ENCODE measurements around the gene ZSCAN30.
A peak's percentile ranks its signal among the peaks of the same experiment; 100 is the strongest.

ZSCAN30 gene

DNA sequence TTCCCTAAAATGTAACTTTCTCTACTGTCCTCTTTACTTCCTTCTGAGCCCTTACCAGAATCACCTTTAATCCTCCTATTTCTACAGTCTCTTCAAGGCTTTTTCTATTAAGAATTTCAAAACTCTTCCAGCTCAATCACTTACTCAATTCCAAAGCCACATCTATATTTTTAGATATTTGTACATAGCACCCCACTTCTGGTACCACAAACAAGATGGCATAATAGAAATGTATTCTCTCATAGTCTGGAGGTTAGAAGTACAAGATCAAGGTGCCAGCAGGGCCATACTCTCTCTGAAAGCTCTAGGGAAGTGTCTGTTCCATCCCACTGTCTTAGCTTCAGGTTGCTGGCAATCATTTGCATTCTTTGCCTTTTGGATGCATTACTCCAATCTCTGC, 11.1 kb downstream of the ZSCAN30 start:
- DNase-seq (ENCODE audit: low read depth), result no peak

DNA sequence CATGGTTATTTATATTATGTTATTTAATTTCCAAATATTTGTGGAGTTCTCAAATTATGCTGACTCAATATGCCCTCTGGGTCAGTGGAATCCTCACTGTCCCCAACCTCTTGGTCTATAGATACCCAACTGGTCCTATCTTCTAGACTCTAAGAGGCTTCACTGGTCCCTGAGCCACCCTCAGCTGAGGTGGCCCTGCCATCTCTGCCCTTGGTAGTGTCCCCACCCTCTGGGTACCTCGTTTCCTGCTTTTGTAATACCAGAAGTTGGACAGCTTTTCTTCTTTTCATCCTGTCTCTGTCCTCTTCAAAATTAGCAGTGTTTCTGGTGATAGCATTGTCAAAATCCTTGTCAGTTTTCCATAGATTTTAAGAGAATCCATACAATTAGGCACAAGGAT, 11.9 kb downstream of the ZSCAN30 start:
- no peak for DNase-seq (ENCODE audit: low read depth)

DNA sequence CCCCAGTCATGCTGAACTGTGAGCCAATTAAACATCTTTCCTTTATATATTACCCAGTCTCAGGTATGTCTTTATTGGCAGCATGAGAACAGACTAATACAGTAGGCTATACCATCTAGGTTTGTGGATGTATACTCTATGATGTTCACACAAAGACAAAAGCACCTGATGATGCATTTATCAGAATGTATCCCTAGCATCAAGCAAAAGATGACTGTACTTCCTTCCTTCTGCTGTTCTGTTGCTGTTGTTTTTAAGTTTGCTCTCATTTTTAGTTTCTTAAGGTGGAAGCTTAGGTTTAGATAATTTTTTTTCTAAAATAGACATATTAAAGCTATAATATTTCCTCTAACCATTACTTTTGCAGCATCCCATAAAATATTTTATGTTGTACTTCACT, 12.4 kb downstream of the ZSCAN30 start:
- no peak for DNase-seq (ENCODE audit: low read depth)

DNA sequence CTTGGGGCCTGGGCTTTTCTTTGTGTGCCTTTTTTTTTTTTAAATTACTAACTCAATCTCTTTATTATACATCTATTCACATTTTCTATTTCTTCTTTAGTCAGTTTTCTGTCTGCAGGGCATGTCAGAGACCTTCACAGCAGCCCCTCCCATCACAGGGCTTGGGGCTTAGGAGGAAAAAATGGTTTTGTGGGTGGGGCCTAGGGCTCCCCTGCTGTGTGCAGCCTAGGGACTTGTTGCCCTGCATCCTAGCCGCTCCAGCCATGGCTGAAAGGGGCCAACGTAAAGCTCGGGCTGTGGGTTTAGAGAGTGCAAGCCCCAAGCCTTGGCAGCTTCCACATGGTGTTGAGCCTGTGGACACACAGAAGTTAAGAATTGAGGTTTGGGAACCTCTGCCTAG, 13.8 kb downstream of the ZSCAN30 start:
- DNase-seq (ENCODE audit: low read depth), result no peak

DNA sequence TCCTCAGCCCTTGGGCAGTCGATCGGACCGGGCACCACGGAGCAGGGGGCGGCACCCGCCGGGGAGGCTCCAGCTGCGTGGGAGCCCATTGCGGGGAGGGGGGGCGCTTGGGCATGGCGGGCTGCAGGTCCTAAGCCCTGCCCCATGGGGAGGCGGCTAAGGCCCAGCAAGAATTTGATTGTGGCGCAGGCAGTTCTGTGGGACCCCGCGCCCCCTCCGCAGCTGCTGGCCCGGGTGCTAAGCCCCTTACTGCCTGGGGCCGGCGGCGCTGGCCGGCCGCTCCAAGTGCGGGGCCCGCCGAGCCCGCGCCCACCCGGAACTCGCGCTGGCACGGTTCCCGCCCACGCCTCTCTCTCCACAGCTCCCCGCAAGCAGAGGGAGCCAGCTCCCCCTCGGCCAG, 18.4 kb downstream of the ZSCAN30 start:
- no peak for DNase-seq (ENCODE audit: low read depth)

DNA sequence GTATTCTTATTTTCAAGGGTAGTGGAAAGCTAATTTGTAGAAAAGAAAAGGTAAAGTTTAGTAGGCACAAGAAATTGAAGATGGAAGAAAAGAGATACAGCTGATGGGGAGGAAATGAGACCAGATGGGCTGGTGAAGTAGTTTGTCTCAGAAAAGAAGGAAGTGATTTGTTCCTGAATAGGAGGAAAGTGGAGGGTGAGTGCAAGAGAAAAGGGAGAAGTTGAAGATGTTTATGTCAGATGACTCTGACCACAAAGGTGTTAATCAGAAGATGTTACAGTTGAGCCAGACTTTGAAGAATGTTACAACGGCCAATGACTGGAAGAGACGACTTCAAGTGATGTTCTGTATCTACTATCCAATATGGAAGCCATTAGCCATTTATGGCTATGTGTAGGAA, 21.2 kb downstream of the ZSCAN30 start:
- no peak for DNase-seq (ENCODE audit: low read depth)

DNA sequence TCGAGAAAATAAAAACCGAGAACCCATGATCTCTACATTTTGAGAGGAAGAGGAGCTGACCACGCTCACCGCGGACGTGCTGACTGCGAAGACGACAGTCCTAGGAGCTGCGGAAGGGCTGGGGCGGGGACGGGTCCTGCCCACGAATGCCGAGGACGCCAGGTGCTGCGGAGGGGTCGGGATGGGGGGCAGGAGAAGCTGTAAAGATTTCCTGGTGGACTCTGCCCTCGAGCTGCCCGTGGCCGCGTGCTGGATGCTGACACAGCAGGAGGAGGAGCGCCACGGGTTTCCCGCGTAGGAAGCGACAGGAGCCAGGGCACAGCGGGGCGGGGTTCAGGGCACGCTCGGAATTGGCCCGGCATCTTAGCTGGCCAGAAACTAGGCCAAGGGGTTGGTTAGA, 22.2 kb downstream of the ZSCAN30 start:
- no peak for DNase-seq (ENCODE audit: low read depth)

DNA sequence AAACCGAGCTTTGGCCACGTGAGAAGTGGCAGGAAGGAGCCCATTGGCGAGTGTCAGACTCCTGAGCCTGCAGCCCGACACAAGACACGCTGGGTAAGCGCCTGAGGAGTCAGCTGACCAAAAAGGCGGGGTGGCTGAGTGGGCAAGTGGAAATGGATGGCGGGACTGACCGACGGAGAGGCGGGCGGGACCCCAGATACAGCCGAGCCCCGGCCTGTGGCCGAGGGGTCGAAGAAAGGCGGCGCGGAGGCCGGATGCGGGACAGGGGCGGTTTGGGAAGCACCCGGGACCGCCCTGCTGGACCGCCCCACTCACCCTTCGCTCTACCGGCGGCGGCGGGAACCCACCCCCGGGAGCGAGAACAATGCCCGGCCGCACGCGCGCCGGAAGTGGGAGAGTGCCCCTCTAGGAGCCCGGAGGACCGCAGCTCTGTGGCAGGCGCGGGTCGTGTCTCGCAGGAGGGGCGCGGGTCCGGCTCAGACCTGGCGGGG, 22.8 kb downstream of the ZSCAN30 start:
- peak; percentile 38 for DNase-seq (ENCODE audit: low read depth)

DNA sequence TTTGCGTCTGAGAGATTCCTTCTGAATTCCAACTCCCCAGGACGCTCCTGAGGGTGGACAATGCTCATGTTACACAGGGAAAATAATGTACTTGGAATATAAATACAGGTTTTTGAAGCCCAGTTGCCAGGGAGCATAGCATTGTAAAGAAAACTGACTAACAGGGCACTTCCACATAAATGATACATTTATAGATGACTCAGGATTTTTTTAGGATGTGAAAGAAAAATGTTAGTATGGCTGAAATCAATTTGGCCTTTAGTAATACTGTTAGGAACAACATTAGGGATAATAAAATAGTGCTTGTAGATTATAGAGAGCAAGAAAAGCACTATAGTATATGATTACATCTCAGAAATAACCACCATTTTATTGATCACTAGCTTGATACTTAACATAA, 25.6 kb downstream of the ZSCAN30 start:
- no peak for DNase-seq (ENCODE audit: low read depth)

DNA sequence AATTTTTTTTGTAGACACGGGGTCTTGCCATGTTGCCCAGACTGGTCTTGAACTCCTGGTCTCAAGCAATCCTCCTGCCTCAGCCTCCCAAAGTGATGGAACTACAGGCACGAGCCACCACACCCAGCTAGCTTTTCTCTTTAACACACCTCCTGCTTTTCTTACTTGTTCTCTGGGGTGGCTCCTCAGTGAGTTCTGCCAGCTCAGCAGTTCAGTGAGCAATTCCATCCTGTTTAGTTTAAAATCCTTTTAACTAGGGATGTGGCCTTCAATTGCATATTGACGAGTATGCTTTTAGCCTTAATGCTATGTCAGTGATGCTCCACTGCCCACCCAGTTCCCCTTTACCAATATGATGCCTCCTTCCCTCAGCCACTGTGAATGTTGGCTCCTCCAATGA, 33.1 kb downstream of the ZSCAN30 start:
- DNase-seq (ENCODE audit: low read depth), result no peak

DNA sequence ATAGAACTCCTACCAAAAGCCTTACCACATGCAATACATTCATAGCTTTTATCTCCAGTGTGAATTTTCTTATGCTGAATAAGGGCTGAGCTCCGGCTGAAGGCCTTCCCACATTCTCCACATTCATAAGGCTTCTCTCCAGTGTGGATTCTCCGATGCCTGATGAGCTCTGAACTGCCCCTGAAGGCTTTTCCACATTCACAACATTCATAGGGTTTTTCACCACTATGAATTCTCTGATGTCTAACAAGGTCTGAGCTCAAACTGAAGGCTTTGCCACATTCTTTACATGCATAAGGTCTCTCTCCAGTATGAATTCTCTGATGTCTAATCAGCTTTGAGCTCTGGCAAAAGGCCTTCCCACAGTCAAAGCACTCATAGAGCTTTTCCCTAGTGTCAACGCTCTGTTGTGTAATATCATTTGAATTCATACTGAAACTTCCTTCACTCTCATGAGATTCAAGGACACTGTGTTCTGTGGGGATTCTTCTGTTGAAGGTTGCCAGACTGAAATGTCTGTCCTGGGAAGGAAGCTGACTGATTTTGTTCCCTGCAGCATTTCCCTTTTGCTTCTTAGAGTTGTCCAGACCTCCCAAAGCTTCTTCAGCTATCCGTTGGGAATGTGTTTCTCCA, 36.3 kb downstream of the ZSCAN30 start:
- DNase-seq (ENCODE audit: low read depth), result no peak

DNA sequence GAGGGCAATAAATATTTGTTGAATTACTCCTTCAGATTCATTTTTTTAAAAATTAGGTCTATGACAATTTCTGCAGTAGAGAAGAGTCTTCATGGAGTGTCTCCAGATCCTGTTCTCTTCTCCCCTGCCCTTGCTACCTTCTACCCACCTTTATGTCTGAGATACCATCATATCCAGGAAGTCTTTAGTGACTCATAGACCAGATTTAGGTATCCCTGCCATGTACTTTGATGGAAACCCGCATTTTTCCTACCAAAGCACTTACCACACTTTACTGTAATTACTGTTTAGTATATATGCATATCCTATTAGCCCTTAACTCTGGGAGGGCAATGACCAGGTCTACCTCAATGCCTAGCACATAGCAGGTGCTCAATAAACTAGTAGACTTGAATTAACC, 37.6 kb downstream of the ZSCAN30 start:
- DNase-seq (ENCODE audit: low read depth), result no peak

DNA sequence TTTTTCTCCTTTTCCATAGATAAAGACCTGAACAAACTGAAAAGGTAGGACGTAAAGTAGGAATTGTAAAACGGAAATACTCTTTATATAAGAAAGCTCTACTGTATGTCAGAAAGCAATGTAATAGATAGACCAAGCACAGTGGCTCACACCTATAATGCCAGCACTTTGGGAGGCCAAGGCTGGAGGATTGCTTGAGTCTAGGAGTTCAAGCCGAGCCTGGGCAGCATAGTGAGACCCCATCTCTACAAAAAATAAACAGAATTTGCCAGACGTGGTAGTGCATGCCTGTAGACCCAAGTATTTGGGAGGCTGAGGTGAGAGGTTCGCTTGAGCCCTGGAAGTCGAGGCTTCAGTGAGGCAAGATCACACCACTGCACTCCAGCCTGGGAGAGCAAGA, 41.6 kb downstream of the ZSCAN30 start:
- DNase-seq (ENCODE audit: low read depth), result no peak

DNA sequence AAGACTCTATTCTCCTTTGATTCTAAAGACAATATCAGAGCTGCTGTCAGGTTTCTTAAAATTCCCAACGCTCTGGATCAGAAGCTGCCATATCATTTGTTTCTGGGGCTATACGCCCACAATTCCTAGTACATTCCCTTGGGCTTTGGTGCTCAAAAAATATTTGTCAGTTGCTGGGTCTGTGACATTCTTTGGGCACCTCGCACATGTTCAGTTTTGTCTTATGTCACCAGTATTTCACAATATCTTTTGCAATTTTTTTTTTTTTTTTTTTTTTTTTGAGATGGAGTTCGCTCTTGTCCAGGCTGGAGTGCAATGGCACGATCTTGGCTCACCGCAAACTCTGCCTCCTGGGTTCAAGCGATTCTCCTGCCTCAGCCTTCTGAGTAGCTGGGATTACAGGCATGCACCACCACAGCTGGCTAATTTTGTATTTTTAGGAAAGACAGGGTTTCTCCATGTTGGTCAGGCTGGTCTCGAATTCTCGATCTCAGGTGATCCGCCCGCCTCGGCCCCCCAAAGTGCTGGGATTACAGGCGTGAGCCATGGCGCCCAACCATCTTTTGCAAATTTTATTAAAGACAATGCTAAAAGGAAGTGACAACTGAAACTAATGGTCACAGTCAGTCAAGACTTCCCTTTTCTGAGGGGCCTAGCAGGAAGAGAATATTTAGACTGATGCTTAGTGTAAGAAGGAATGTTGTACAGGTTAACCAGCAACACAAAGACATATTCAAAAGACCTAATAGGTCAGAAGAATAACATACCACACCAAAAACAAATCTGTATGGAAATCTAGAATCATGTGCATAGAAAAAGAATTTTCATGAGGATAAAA, 42.4 kb downstream of the ZSCAN30 start:
- DNase-seq (ENCODE audit: low read depth), result no peak

DNA sequence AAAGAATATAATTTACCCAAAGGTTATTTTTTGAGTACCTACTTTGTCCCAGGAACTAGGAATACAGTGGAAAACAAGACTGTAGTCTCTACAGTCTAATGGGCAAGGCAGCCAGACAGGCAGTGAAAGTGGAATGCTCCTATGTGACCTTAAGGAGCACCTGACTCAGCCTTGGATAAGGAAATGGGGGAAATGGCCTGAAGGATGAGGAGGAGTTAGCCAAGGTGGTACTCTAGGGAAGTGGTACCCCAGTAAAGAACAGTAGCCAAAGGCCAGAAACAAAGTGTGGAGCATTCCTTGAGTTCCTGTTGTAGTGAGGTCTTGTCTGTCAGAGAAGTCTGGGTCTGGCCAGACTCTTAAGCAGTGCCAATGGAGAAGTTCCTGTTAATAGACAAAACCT, 43.2 kb downstream of the ZSCAN30 start:
- DNase-seq (ENCODE audit: low read depth), result no peak

DNA sequence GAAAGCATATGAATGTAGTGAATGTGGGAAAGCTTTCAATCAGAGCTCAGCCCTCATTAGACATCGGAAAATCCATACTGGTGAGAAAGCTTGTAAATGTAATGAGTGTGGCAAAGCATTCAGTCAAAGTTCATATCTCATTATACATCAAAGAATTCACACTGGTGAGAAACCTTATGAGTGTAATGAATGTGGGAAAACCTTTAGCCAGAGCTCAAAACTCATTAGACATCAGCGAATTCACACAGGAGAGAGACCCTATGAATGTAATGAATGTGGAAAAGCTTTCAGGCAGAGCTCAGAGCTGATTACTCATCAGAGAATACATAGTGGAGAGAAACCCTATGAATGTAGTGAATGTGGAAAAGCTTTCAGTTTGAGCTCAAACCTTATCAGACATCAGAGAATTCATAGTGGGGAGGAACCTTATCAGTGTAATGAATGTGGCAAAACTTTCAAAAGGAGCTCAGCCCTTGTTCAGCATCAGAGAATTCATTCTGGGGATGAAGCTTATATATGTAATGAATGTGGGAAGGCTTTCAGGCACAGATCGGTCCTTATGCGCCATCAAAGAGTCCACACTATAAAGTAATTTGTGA, 44.2 kb downstream of the ZSCAN30 start:
- no peak for DNase-seq (ENCODE audit: low read depth)

DNA sequence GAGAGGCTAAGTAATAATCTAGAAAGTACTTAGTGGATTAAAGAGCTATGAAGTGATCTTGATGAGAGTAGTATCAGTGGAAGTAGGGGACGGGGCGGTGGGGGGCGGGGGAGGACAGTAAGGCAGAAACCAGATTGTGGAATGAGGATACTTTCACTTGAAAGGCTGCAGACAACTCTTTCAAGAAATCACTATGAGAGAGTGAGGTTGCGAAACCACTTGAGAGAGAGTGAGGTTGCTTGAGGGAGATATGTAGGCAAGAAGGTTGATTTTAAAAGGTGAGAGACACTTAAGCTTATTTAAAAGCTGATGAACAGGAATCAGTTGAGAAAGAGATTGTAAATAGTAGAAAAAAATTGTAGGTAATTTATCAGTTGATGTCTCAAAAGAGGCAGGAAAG, 45.4 kb downstream of the ZSCAN30 start:
- no peak for DNase-seq (ENCODE audit: low read depth)

DNA sequence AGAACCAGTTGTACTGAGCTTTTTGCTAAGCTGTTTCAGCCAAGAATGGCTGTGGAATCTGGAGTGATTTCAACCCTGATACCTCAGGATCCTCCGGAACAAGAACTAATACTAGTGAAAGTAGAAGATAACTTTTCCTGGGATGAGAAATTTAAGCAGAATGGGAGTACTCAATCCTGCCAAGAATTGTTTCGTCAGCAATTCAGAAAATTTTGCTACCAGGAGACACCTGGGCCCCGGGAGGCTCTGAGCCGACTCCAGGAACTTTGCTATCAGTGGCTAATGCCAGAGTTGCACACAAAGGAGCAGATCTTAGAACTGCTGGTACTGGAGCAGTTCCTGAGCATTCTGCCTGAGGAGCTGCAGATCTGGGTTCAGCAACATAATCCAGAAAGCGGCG, 47.6 kb downstream of the ZSCAN30 start:
- DNase-seq (ENCODE audit: low read depth), result no peak

DNA sequence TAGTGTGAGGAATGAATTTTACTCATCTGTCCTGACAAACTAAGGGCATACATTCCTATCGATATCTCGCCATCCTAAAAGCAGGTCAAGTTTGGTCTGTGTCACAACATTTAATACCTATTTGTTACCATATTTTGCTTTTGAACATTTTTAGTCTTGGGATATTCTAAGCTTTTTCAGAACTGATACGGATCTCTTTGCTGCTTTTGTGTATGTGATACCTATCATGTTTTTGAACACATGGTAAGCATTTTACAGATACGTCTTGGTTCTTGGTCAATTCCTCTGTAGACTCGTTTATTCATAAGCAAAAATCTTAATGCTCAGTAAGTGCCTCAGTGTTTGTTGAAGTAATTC, 48.6 kb downstream of the ZSCAN30 start:
- DNase-seq (ENCODE audit: low read depth), result no peak

DNA sequence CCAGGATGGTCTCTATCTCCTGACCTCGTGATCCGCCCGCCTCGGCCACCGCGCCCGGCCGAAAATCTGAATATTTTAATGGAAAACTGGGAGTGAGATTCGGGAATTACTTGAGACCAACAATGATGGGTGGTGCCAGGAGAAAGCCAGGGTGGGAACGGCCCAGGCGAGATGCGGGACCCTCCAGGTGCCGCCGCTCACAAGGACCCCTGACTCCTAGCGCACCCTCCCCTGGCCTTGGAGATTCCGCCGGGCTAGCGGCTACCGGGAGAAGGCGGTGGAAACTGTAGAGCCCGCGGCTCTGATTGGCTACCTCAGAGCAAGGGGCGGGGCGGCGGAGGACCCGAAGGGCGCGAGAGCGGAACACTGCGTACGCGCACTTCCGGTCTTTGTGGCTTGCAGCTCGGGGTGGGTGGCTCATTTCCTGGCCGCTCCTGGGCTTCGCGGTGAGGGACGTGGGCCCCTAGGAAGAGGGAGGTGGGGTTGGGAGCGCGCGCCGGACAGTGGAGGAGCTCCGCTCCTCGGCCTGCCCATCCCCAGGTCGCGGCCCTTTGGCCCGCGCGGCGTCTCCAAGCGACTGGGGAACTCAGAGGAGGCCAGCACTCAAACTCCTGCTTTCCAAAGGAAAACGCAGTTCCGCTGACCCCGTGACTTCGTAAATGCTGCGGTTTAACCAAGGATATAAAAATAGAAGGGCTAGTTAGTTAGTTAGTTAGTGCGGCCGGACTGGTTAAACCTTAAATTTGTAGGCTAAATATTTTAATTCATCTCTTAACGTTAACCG, 49.2 kb downstream of the ZSCAN30 start, which contains the start of gene ZNF397:
ZNF397 (plus strand) TSS at position 371 of the 784 bp plus-strand sequence. CDS start 1,437 bp downstream, outside the sequence.
- DNase-seq (ENCODE audit: low read depth), result peak; percentile 95

DNA sequence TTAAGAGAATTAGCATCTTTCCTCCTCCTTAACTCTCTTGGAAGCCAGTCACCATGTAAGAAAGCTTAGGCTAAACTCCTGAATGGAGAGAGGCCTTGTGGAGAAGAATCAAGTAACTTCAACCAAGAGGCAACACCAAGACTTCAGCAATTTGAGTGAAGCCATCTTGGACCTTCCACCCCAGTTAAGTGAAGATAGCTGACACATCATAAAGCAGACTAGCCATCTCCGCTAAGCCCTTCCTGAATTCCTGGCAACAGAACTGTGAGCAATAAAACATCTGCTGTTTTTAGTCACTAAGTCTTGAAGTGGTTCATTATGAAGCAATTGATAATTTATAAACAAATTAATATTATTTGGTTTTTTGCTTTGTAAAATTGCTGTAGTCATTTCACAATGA, 50.7 kb downstream of the ZSCAN30 start:
- DNase-seq (ENCODE audit: low read depth), result no peak

DNA sequence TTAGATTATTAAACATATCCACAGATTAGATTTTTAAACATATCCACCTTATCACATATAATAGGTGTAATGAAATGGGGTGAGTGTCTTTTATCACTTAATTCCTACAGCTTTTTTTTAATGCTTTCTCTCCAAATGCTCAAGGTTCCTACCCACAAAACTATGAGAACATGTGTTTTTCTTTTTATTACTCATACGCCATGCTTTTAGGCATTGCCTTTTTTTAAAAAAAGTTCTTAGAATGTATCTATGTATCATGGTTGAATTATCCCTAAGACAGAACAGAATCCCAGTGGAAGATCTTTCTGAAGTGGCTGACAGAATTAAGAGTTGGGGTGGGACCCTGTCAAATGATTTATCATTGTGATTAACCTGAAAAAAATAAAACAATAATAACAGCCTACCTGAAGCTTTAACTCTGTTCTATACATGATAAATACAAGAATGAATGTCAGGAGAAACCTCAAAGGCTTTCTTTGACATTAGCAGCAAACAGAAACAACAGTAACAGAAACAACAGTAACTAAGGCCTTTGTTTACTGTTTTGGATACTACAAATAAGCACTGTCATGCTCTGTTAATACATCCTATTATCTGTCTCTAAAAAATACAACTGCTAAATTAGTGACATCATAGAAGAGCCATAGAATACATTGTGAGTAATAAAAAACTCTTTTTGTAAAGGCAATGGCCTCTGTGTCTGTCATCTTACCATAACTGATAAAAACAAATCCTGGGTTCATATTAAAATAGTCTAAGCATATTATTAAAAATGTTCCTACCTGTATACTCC, 53.3 kb downstream of the ZSCAN30 start:
- DNase-seq (ENCODE audit: low read depth), result no peak

Data from stimulated activated CD8-positive, alpha-beta memory T cell treated with anti-CD3 and anti-CD28 coated beads, Interleukin-7, amount 100 ng/mL, for 24 hours (primary cell).